ENCODE results near the gene ZC3H10.
"Not testable (repeated sequence)": the region's sequence is repeated elsewhere in the genome, so short reads cannot be mapped to it uniquely, and the experiment has no call there.

The ZC3H10 gene, protein sequence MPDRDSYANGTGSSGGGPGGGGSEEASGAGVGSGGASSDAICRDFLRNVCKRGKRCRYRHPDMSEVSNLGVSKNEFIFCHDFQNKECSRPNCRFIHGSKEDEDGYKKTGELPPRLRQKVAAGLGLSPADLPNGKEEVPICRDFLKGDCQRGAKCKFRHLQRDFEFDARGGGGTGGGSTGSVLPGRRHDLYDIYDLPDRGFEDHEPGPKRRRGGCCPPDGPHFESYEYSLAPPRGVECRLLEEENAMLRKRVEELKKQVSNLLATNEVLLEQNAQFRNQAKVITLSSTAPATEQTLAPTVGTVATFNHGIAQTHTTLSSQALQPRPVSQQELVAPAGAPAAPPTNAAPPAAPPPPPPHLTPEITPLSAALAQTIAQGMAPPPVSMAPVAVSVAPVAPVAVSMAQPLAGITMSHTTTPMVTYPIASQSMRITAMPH

DNA sequence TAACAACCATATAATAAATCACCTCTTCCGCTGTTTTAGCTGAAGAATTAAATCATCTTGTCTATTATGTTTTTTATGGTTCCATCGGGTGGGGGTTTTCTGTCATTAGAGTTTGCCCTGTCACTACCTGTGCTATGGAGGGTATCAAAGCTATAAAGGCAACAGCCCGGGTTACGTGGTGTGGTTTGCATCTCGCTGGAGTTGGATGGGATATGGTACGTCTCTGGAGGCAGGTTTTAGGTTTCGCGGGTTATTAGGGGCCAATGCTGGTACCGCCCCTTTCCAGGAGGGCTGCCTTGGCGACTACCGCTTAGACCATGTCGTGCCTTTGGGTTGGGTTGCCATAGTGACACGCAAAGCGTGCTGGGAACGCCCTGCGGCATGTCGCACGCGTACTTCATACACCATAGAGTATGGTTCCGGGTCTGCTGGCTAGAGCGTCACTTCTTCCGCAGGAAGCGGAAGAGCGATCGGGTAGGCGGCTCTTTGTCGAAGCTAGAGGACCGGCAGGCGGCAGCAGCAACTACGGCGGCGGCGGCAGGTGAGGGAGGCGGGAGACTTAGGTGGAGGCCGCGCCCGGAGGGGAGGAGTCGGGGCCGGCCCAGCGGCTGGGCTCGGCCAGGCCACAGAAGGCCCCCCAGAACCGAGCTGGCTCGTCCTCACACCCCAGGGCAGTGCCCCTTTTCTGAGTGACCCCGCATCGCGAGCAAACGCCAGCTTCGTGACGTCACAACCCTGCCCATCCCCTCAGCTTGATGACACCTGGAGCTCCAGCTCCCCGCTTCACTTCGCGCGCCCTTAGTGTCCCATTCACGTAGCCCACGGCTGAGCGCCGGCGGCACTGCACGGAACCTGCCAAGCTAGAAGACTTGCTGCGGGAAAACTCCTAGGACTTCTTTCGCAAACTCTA is at the start of gene ZC3H10:
ZC3H10 (plus strand) TSS at position 489 of the 910 bp plus-strand sequence. CDS start 2,297 bp downstream, outside the sequence.
- peak; percentile 98 to 99 for DNase-seq

DNA sequence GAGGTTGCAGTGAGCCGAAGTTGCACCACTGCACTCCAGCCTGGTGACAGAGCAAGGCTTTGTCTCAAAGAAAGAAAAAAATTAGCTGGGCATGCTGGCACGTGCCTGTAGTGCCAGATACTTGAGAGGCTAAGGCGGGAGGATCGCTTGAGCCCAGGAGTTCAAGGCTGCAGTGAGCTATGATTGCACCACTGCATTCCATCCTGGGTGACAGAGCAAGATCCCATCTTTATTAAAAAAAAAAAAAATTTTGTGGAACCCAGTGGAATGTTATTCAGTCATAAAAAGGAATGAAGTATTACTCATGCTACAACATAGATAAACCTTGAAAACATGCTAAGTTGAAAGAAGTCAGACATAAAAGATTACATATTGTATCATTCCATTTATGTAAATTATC is 46.4 kb upstream of the ZC3H10 start:
- no peak for DNase-seq

DNA sequence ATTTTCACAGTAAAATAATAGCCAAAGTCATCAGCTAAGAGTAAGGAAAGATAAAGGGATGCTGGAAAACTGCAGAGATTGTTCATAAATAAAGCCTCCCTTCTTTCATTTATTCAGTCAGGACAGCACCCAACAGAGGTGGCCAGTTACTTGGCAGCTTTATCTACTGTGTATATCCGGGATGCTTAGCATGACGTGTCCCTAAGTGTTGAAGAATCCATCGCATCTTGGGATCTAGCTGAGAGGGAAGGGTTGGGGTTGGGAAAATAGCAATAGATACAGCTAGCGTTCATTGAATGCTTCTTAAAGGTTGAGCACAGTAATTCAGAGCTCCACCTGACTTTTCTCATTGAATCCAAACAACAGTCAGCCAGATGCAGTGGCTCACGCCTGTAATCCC is 43.7 kb upstream of the ZC3H10 start:
- DNase-seq: no peak

DNA sequence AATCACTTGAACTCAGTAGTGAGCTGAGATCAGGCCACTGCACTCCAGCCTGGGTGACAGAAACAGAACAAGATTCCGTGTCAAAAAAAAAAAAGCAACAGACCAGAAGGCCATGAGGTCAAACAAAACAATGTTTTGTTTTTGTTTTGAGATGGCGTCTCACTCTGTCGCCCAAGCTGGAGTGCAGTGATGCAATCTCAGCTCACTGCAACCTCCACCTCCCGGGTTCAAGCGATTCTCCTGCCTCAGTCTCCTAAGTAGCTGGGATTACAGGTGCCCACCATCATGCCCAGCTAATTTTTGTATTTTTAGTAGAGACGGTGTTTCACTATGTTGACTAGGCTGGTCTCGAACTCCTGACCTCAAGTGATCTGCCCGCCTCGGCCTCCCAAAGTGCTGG is 40.1 kb upstream of the ZC3H10 start:
- DNase-seq: not testable (repeated sequence)

DNA sequence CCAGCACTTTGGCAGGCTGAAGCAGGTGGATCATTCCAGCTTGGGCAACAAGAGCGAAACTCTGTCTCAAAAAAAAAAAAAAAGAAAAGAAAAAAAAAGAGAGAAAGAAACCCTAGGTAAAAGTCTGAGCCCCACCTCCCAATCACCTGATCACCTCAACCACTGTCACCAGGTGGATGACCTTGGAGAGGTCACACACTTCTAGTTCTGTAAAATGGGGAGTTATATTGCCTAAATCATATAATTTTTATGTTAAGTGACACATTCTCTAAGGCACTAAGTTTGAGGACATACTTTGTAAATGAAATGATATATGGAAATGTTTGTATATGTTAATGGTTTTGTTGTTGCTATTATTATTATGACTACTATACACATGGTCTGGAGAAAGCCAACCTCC is 39.6 kb upstream of the ZC3H10 start:
- DNase-seq: no peak

DNA sequence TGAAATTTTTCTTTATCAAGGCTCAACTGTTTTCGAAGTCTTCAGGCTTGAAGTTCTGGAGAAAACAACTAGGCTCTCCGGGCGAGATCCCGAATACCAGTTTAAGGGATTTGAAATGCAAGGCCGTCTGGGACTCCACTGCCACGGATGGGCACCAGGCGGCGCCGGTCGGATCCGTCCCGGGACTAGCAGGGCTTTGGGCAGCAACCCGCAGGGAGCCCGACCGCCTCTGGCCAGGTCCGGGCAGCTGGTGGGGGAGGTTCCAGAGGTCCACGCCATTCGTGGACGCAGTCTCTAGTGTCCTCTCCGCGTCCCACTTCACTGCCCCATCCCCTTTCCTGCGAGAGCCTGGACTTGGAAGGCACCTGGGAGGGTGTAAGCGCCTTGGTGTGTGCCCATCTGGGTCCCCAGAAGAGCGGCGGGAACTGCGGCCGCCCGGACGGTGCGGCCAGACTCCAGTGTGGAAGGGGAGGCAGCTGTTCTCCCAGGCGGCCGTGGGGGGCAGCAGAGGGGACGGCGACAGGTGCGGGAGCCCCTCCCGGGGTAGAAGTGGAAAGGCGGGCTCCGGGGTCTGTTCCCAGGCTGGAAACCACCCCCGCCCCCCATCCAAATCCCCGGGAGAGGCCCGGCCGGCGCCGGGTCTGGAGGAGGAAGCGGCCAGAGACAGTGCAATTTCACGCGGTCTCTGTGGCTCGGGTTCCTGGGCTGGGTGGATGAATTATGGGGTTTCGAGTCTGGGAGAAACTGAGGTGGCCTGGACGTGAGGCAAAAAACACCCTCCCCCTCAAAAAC is 38.9 kb upstream of the ZC3H10 start:
- DNase-seq: peak; percentile 72 to 86

DNA sequence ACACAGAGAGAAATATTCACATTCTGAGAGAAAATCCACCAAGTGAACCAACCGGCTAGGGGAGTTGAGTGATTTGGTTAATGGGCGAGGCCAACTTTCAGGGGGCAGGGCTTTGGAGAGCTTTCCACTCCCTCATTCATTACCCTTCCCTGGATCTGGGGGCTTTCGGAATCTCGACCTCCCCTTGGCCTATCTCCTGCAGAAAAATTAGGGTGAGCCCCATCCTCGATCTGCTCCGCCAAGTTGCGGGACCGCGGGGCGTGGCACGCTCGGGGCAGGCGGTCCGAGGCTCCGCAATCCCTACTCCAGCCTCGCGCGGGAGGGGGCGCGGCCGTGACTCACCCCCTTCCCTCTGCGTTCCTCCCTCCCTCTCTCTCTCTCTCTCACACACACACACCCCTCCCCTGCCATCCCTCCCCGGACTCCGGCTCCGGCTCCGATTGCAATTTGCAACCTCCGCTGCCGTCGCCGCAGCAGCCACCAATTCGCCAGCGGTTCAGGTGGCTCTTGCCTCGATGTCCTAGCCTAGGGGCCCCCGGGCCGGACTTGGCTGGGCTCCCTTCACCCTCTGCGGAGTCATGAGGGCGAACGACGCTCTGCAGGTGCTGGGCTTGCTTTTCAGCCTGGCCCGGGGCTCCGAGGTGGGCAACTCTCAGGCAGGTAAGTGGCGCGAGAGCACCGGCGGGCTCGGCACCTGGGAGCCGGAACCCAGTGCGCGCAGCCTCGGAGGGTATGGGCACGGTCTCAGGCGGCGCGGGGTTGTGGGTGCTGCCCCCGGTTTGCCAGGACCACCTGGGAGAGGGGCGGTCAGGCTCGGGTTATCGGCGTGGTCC is 38.1 kb upstream of the ZC3H10 start, which contains the start of gene ERBB3:
ERBB3 (plus strand) TSS at position 443 of the 833 bp plus-strand sequence; CDS start at position 579, 136 bp downstream.
- DNase-seq: peak; percentile 47 to 76

DNA sequence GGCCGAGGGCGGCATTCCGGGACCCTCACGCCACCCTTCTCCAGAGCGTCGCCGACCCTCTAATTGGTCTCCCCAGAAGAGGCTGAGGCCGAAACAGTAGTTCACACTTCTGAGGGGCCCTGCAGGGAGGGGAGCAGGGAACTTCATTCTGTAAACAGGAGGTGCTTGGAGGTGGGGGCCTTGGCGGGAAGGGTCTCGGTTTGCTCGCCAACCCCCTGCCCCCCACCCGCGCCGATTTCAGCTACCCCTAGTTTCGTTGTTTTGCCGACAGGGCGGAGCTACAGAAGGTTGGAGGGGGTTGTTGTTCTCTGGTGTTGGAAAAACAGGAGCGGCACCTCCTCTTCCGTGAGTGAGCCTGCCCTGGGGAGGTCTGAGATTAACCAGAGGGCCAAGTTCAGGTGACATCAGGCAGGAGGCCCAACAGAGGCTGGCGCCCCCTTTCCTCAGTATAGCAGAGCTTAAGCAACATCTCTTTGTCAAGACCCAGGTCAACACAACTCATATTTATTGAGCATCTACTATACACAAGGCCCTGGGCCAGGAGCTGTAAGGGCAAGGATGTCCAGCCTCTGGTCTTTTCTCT is 37.4 kb upstream of the ZC3H10 start:
- no peak for DNase-seq

DNA sequence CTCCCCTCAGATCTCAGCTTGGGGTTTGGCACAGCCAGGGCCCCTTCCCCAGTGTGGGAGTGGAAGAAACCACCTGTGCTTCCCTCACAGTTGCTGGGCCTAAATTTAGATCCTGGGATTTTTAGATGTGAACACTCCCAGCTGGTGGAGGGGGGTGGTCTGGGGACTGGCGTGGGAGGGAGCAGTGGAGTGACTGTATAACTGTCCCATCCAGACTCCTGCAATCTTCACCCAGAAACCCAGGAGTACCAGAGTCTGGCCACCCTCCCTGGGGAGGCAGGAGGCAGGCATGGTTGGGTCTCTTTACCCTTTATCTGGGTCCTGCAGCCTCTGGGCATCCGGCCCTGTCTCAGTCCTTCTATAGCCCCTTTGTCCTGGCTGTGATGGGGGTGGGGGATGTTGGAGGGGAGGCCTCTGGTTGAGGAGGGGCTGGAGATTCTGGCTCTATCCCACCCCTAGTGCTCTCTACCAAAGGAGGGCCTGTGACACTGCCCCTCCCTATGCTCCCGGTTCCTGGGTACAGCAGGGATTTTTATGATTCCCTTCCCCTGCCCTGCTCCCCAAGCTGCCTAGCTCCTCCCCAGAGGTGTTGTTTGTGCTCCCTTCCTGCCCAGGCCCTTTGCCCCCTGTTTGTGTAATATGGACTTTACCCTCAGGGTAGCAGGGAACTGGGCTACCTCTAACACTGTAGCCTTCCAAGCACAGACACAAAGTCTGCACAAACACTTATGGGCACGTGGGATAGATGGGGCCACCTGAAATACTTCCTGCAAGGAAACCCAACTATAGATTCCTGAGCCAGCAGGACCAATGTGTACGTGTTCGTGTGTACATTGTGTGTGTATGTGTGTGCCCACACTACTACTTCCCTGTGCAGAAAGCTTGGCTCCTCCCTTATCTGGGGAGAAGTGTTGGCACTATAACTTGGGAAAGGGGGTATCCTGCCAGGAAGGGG is 36.4 kb upstream of the ZC3H10 start:
- DNase-seq: no peak

DNA sequence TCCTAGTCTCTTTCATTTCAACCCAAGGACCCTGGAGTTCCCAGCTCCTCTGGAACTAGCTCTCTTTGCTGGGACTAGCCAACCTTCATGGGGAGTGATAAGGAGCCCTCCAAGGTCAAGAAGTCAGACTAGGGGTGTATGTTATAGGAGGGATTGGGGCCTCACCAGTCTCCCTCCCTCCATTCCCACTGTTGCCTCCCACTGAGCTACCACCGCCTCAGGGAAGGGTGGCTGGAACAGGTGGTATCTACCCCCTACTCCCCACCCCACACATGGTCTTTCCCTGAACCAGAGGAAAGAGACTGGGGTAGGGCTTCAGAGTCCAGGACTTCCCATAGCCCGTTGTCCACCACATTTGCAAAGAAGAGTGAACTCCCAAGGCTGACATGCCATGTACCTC is 35.7 kb upstream of the ZC3H10 start:
- DNase-seq: no peak

DNA sequence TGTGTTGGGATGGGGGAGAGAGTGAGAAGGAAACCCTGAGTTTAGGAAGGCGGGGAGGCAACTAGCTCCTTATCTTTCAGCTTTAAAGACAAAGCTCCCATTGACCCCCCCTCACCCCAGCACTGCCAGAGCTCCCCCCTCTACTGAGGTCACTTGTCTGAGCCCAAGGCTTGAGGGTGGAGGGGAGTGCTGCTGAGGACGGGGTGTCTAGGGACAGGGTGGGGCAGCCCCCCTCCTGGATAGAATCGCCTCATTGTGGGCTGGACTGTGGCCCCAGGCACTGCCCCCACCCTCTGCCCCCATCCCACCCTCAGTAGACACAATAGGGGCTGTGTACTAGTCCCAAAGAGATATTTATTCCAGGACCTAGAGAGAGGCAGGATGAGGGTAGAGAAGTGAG is 35.1 kb upstream of the ZC3H10 start:
- DNase-seq: no peak

DNA sequence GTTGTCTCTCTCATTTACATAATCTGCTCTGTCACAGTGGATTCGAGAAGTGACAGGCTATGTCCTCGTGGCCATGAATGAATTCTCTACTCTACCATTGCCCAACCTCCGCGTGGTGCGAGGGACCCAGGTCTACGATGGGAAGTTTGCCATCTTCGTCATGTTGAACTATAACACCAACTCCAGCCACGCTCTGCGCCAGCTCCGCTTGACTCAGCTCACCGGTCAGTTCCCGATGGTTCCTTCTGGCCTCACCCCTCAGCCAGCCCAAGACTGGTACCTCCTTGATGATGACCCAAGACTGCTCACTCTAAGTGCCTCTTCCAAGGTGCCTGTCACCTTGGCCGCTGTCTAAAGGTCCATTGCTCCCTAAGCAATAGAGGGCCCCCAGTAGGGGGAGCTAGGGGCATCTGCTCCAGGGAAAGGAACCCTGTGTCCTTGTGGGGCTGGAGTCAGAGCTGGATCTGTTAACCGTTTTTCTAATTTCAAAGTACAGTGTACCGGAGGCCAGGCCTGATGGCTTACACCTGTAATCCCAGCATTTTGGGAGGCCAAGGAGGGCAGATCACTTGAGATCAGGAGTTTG is 33.0 kb upstream of the ZC3H10 start:
- DNase-seq: peak in 1 of 2 experiments; percentile 13

DNA sequence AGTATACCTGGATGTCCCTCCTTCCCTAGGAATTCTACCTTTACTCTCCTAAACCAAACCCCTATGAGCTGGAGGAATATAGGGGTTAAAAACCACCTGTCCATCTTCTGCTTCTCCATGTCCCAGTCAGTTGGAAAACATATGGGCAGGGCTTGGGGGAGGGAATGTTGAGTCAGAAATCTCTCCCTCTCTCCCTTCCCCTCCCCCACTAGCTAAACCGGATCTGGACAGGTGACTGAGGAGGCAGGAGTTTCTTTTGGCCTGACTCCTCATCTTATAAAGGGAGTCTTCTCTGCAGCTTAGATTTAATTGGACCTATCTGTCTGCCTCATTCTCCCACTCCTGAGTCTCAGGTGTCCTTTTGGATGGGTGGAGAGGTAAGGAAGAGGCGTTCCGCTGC is 32.0 kb upstream of the ZC3H10 start:
- DNase-seq: no peak

DNA sequence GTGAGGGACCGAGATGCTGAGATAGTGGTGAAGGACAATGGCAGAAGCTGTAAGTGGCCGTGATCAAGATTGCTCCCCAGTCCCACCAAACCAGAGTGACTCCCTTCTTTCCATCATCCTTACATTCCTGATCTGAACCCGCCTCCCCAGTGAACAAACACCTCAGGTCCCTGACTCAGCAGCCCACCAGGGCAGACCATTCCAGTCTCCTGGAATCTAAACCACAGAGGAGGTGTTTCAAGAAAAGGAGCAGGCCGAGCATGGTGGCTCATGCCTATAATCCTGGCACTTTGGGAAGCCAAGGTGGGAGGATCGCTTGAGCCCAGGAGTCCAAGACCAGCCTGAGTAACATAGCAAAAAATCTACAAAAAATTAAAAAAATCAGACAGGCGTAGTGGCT is 31.5 kb upstream of the ZC3H10 start:
- no peak for DNase-seq

DNA sequence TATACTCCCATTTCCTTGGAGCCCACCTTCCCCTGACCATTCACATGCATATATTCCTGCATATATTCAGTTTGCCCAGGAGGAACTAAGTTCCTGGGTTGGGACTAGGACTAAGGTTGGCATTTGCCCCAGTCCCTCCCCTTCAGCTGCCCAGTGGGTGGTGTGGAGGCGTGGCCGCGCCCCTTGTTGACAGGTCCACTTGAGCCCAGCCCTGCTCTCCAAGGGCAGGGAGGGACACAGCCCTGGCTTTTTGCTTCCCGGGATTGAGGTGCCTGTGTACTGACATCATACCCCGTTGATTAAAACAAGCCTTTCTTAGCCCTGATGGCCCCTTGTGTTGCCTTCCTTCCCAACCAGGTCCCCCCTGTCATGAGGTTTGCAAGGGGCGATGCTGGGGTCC is 30.8 kb upstream of the ZC3H10 start:
- no peak for DNase-seq

DNA sequence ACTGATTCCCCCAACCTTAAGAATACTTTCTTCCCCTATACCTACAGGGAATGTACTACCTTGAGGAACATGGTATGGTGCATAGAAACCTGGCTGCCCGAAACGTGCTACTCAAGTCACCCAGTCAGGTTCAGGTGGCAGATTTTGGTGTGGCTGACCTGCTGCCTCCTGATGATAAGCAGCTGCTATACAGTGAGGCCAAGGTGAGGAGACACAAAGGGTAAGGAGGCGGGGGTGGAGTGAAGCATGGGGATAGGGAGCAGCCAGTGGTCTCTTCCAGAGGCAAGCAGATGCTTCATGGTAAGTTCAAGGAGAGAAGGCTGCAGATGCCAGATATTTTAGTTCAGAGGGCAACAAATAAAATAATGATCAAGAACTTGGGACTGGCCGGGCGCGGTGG is 20.3 kb upstream of the ZC3H10 start:
- no peak for DNase-seq

DNA sequence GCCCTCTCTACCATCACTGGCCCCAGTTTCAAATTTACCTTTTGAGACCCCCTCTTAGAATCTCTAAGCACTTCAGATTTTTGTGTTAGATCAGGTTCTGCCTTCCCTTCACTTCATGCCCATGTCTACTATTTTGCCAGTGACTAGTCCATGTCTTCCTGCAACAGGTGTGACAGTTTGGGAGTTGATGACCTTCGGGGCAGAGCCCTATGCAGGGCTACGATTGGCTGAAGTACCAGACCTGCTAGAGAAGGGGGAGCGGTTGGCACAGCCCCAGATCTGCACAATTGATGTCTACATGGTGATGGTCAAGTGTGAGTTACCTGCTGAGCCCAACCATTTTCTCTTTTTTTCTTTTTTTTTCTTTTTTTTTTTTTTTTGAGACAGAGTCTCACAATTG is 19.5 kb upstream of the ZC3H10 start:
- DNase-seq: no peak

DNA sequence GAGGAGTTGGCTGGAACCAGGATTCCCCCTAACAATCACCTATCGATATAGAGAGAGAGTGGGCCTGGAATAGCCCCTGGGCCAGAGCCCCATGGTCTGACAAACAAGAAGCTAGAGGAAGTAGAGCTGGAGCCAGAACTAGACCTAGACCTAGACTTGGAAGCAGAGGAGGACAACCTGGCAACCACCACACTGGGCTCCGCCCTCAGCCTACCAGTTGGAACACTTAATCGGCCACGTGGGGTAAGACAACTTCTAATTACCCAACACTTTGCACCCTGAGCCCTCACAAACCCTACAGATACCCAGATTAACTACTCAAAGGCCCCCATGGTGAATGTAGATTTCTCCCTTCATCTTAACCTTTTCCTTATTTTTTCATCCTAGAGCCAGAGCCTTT is 18.3 kb upstream of the ZC3H10 start:
- no peak for DNase-seq

DNA sequence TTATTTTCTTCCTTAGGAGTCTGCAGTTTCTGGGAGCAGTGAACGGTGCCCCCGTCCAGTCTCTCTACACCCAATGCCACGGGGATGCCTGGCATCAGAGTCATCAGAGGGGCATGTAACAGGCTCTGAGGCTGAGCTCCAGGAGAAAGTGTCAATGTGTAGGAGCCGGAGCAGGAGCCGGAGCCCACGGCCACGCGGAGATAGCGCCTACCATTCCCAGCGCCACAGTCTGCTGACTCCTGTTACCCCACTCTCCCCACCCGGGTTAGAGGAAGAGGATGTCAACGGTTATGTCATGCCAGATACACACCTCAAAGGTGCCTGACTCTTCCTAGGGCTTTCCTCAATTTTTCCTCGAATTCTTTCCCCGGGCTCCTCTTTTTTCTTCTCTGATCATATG is 17.0 kb upstream of the ZC3H10 start:
- DNase-seq: no peak

DNA sequence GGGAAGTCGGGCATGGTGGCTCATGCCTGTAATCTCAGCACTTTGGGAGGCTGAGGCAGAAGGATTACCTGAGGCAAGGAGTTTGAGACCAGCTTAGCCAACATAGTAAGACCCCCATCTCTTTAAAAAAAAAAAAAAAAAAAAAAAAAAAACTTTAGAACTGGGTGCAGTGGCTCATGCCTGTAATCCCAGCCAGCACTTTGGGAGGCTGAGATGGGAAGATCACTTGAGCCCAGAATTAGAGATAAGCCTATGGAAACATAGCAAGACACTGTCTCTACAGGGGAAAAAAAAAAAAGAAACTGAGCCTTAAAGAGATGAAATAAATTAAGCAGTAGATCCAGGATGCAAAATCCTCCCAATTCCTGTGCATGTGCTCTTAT is 15.4 kb upstream of the ZC3H10 start:
- DNase-seq: no peak
